ENCODE measurements around the gene SLC9C2.
A peak's percentile ranks its signal among the peaks of the same experiment; 100 is the strongest.

GRCh38 chr1:173506437-173506836 is 96.4 kb downstream of the SLC9C2 start:
- TF ChIP-seq CTCF (conservative IDR thresholded peaks at IDR 0.05; ENCODE audit: low read depth, low read length) (peak; percentile 99), EZH2phosphoT487 (IDR thresholded peaks at IDR 0.05; ENCODE audit: borderline replicate concordance, low read length) (no peak), EZH2 (IDR thresholded peaks at IDR 0.05; ENCODE audit: low read length, unreplicated experiment) (no peak)
